Stimulated activated naive CD4-positive, alpha-beta T cell treated with Interleukin-2 at 50 U/mL for 16 hours (primary cell): Measurements from ENCODE around the gene HOXB9.

Source experiments
- DNase-seq: peaks from one replicate; lab custom pipeline; 2025; lab: John Stamatoyannopoulos, UW

Gene HOXB9

DNA sequence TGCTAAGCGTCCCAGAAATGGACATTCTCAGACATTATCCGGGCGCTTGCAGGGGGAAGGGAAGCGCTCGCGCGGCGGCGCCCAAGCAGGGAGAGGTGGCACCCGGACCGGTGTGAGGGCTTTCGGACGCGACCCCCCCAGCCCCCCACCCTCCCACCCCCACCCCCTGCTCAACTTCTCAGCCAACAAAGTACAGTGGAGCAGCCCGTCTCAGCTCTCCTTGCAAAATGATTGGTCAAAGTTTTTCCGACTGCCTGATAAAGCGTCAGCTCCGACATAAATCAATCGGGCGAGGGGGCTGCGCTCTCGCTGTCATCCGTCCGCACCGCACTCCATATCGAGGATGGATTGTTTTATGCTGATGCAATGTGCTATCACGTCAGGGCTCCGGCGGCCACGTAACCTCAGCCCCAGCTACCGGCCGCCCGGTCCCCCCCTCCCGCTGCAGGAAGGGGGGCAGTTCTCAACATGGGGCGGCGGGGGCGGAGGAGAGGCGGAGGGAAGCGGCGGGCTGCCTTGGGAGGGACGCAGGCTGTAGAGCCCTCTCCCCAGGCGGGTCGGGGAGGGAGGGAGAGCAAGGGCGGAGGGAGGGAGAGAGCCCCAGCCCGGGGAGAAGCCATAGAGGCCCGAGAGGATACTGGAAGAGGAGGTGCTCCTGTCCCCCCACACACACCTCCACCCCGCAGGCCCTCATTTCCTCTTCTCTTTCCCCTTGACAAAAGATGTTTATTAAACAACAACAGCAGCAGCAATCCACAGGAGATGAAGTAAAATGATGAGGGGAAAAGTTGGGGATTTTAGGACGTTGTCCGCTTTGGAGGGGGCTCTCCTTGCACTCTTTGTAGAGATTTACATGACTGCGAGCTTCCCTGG lies at the start of gene HOXB9:
HOXB9 (minus strand) TSS at position 114 of the 873 bp plus-strand sequence; CDS start at position 25, 89 bp downstream.
- DNase-seq = peak; percentile 60

DNA sequence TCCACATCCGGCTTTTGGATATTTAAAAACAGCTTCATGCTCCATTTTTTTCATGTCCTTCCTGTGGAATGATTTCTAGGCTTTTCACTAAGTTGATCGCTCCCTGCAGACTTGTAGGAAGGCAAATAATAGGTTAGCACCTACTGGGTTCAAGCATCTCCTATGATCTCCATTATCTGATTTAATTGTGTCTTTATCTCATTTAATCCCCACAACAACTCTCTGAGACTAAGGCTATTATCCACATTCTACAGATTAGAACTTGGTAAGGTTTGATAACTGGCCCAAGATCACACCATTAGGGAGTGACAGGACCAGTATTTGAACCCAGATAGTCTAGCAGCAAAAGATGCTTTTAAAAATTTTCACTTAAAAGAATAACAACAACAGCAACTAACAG lies 46.2 kb upstream of the HOXB9 start:
- no peak for DNase-seq

DNA sequence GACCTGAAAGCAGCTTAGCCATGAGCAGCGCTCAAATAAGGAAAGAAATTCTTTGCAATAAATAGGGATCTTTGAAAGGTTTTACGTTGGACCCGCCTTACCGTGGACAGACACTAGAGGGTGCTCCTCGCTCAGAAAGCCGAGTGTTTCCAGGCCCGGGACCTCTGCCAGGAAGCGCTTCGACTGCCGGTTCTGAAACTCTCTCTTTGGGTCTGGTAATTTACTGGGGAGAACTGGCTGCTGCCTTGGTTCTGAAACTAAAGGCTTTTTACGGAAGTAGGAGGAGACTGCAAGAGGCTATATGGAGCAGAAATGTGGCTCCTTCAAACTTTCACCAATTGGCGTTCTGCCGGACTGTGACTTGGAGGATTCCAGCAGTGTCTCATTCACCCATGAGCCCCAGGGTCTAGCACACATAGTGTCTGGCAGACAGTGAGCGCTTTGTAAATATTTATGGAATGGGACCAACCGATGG lies 45.6 kb upstream of the HOXB9 start:
- DNase-seq = peak; percentile 47

DNA sequence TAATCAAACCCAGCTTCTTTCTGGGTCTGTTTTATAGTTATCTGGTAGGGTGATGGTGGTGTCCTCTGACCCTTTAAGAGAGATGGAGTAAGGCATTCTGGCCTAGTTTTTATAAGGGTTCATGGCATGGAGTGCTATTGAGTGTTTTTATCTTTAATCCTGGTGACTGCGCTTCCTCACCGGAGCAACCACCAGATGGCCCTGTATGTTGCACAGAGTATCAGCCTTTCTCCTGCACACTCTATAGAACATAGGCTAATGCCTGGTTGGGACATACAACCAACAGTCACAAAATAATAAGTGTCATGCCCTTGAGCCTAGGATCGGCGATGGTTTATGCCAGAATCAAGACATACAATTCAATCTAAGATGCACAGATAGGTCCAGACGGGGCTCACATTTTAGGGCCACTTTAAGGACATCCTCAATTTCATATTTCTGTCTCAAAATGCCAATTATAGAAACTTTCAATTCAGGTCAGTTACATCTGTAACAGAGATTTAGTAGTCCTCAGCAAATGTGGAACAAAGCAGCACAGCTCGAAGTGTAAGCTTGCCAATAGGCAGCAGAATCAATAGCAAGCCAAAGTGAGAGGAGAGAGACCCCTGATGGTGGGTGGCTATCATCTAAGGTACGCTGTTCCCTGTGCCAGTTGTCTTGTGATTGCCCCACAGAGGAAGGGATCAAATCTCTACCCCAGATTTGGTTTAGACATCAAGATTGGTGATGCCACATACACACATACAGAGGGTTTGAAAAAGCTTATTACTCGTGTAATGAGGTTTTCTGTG lies 37.2 kb upstream of the HOXB9 start:
- no peak for DNase-seq

DNA sequence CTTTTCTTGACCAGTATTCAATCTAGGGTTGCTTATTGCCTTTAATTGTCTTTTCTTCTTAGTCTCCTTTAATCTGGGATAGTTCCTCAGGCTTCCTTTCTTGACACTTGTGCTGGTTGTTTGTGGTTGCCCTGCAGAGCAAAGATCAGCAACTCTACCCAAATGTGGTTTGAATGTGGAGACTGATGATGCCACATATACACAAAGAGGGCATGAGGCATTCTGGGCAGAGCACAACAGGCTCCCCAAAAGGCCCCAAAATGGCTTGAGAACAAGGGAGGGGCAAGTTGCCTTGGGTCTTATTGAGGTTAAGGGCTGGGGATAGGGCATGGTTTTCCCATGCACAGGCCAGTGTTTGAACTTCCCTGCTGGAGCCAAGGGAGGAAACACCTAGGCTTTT lies 29.8 kb upstream of the HOXB9 start:
- DNase-seq = no peak

DNA sequence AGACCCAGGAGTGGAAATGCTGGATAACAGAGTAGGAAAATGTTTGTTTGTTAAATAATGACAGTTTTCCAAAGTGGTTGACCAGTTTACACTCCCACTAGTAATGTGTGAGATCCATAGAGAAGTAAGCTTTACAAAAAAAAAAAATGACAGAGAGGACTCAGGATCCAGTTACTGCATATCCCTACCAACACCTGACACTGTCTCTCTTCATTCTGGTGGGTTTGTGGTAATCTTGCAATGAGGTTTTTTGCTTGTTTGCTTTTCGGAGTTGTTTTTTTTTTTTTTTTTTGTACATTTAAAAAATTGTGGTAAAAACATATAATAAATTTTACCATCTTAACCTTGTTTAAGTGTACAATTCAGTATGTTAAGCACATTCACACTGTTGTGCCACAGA lies 23.6 kb upstream of the HOXB9 start:
- DNase-seq = no peak

DNA sequence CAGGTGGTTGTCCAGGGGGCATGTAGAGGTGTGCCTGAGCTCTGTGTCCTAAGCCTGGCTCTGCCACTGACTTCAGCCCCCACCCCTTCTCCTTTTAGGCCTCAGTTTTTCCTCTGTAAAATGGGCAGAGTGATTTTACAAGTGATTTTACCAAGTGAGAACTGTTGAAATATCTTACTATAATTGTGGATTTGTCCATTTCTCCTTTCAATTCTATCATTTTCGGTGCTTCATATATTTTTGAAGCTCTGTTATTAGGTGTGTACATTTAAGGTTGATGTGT lies 21.7 kb upstream of the HOXB9 start:
- no peak for DNase-seq

DNA sequence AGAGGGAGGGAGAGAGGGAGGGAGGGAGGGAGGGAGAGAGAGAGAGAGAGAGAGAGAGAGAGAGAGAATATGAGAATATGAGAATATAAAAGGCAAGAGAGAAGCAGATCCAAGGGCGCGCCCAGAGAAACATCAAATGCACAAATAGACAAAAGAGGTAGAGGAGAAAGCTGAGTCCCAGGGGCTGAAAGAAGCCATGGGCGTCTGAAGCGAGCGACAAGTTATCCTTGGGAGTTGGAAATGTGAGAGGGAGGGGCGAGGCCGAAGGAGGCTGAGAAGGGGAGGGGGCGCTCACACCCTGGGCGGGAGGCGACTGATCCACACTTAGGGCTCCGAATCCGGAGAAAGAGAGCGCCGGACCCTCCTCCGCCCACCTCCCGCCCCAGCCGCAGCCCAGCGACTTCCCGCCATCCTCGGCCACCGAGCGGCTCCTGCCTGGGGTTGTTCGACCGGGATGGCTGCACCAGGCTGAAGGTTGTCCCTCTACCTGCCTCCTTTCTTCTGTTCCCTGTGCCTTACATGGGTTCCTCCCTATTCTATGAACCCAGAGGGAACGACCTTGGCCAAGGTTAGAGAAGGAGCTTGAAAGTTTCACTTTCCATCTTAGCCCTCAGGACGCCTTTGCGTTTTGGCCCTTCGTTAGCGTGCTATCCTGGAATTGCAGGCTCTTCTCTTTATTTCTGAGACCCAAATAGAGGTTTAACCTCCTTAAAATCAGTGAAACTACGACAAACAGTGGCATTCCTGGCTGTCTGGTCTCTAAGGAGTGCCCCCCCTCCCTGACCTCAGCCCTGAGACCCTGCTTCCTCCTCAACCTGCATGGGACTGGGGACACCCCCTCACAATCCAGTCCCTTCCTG lies 21.2 kb upstream of the HOXB9 start:
- DNase-seq = no peak

DNA sequence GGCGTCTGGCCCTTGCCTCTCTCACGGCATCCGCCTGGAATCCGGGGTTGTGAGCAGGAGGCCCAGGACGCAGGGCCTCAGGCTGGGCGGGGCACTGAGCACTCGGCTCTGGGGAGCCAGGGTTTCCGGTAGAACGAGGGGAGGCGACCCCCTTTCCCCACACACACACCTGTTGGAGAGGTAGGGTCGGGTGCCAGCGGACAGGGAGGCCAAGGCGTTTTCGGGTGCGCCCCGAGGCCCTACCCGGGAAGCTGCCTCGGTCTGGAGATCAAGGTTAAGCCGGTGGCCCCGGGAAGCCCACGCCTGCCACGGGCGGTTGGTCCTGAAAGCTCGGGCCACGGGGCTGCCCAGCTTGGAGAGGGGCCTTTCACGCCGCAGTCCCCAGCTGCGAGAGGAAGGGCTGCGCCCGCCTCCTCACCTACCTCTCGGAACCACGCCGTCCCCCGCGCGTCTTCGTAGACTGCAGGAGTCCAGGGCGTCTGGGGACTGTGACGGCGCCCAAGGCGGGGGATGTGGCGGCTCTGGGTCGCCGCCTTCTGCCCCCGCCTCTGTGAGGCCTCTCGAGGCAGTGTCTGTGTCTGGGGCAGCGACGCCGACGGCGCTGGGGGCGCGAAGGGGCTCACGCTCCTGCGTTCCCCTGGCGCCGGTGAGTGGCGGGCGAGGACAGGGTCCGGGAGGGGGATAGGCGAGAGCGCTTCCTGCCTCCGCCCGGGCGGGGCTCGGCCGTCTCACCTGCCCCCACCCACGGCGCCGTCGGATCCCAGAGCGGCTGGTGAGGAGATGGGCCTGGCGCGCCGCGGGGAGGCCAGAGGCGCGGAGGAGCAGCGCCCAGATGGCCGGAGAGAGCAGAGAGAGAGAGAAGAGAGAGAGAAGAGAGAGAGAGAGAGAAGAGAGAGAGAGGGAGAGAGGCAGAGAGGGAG lies 20.3 kb upstream of the HOXB9 start:
- peak; percentile 26 for DNase-seq

DNA sequence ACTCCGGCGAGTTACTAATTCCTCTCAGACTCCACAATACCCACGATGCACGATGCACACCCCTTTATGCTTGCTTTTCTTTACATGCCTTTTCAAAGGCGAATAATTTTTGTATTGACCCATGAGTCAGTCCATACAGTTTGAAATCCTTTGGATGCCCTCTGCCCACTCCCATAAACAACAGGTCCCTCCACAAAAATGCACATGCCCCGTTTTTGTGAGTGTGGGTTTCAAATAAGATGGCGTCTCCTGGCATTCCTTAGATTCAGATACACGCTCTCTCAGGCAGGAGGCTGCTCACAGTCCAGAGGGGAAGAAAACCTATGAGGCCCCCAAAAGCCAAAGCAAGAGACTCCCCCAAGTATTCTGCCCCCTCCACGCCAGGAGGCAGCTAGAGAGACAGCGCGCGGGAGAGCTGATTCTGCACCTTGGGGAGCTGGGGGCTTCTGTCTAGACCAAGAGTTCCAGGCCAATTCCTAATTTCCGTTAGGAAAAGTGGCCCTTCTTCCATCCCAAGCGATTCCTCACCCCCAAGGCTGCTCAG lies 19.6 kb upstream of the HOXB9 start:
- no peak for DNase-seq

DNA sequence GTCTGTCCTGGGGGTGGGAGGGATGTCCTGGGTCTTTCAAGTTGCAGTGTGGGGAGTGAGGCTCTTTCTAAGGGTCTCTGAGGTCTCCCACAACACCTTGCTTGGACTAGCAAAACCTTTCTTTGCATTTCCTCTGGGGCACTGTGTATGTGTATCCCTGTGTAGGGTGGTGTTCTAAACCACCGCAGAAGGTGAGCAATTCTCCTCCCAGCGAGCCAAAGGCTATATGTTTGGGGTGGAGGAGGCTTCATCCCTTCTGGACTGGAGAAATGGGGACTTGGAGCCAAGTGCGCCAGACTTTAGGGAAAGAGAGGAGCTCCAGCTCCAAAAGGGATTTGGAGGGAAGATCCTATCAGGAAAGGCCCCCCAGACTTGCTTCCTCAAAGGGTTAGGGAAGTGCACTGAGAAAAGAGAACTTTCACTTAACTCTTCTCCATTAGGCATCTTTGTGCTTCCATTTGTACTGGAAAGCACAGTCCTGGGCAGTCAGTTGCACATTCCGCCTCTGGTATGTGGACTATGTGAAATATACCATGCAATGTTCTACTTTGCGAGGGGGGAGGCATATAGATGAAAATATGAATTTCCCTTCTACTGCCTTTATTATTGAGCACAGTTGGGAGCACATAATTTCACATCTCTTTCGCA lies 18.9 kb upstream of the HOXB9 start:
- no peak for DNase-seq

DNA sequence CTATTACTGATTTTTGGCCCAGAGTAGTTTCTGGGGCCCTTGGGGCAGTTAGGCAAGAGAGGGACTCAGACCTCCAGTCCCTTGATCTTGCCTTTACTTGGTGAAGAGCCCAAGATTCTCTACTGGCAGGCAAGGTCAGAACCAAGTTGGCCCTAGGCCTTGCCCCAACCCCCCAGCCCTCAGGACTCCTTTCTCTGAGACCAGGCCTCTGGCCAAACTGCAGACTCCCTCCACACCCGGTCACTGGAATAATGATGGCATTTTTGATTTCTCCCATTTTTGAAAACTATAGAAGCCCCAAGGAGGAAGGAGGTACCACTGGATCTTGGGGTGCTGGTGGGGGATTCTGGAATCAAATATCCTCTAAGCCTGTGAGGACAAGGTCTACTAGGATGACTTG lies 18.0 kb upstream of the HOXB9 start:
- no peak for DNase-seq

DNA sequence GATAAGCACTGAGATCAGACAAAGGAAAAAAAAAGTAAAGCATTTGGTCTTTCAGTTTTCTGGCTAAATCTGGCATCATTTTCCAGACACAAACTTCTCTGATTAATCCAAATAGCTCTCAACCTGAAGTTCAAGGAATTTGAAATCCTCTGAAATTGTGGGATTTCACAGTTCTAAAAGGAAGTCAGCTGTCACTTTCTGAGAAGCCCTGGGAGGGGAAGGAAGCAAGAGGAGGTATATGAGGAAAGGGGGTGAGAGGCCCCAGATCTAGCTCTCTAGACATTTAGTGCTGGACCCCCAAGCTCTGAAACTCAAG lies 17.5 kb upstream of the HOXB9 start:
- DNase-seq = no peak

DNA sequence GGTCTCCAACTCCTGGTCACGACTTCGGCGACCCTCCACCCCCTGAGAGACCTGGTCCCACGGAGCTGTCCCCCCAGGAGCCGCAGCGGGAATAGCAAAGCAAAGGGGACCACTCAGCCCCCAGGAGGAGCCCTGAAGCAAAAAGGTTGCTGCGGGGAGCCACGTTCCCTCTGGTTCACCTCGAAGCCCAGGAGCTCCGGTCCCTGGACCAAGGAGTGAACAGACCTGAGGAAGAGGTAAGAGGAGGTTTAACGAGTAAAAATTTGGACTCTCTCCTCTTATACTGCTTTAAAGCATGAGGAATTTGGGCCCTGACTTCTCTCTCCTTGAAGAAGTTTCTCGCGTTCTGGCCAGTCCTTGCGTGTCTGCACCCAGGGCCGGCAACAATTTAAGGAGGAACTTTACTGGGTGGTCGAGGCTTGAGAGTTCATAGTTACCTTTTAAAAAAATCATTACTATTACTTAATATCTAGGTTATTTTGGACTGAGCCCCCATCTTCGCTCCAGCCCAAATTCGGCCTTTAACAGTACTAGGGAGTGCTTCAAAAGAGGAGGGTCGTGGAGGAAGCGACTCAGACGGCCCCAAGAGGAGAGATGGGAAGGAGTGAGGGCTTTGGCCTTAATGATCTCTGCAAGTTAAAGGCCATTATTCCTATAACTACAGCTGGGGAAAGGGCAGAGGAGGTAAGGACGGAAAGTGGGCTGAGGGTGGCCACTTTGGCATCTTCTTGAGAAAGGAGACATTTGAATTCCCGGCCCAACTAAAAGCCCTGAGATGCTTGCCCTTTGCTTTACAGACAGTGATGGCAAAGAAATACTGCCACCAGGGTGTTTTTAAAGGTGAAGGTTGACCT lies 16.9 kb upstream of the HOXB9 start:
- DNase-seq = no peak

DNA sequence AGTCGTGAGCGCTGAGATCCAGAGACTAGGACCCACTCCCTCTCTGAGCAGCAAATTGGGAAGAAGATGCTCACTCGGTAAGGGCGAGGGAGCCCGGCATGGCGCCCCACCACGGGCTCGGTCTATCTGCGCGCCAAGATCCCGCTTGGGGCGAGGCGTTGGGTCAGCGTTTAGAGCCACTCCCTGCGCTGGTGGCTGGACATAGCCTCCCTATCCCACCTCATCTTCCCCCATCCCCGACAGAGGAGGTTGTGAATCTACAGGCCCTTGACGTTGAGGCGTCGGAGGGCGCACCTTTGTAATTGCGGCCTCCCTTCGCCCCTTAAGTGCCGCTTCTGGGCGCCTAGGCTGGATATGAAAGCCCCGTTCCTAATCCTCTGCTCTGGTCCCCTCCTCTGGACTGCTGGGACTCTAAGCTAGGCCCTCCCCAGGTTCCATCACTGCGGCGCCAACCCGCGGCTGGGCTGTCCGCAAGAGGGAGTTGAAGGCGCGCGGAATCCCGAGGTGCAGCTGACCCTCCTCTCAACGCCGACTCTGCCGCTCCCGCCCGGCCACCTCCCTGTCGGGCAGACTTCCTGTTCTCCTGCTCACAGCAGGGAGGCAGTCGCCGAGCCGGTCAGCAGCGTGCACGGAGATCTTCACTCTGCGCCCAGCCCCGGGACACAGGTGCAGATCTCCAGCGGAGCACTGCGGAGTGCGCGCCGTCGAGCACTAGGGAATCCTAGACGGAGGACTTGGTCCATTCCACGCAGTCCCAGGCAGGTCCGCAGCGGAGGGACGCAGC lies 16.1 kb upstream of the HOXB9 start:
- no peak for DNase-seq

DNA sequence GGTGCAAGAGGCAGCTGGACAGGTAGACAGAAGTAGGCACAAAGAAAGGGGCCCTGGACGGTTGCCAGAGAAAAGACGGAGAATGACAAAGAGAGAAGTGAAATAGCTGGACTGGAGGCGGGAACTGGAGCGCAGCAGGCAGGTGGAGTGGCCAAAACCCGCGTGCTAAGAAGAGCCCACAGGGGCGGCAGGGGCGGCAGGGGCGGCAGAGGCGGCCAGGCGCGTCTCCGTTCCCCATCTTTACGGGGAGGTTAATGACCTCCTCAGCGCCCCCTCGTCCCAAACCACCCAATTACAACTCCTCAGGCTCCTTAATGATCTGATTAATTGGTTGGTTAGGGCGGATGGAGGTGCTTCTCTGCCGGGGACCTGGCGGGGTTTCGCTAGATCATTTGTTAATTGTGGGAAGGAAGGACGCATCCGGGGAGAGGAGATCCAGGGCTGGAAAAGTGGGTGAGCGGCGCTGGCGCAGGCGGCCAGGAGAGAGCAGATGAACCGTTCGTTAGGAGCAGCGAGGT lies 15.4 kb upstream of the HOXB9 start:
- no peak for DNase-seq

DNA sequence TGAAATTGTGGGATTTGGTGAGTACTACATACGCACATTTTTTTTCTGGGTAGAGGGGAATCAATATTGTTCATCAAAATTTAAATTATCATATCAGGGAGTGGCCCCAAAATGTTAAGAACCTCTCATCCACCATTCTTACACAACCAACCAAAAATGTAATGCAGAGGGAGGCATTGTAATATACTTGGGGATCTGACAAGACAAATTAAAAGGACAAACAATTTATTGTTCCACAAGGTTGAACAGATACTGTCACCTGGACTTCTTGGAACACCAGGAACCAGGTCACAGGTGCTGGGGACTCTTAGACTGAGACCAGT lies 14.7 kb upstream of the HOXB9 start:
- no peak for DNase-seq

DNA sequence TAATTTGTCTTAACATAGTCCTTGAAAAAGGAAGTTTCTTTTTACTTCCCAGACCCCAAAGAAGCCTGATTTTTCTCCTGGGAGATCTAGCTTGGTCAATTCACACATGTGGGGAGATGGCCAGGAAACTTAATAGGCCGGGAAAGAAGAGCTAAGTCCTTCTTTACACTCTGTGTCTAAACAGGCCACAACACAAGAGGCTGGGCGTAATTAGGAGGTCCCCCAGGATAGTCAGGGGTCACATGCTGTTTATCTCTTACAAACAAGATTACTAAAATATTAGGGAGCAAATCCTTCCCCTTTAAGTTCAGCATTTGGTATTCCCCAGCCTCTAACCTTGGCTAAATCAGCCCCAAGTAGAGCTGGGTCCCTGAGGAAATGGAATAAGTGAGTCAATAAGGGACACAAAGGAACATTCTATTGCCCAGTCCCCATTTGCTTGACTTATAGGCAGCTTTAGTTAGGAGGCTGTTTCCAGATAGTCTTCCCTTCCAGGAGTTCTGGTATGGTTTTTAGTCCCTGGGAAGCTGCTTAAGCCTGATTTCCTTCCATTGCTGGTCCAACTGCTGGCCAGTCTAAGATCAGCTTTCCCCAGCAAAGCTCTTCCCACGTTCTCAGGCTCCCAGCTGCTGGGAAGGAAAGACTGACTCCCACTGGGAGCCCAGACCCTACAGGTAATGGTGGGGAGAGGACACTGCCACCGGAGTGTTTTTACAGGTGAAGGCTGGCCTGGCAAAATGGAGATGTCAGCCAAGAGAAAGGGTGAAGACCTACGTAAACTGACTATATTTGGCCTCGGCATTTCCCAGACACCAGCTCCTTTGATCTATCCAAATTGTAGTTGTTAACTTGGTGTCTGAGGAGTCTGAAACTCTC lies 14.1 kb upstream of the HOXB9 start:
- DNase-seq = no peak
